ENCODE data around the gene WIPI1.

The WIPI1 gene

GRCh38 chr17:68394608-68395331 lies 62.5 kb downstream of the WIPI1 start:
- in situ Hi-C loops (cut with HindIII; ENCODE audit: low sequenced_read_pairs): no loop called here
- H3K4me3 ChIP-seq (ENCODE audit: low read depth, low read length): no peak overlapping the region
- TF ChIP-seq, protein P1, sequence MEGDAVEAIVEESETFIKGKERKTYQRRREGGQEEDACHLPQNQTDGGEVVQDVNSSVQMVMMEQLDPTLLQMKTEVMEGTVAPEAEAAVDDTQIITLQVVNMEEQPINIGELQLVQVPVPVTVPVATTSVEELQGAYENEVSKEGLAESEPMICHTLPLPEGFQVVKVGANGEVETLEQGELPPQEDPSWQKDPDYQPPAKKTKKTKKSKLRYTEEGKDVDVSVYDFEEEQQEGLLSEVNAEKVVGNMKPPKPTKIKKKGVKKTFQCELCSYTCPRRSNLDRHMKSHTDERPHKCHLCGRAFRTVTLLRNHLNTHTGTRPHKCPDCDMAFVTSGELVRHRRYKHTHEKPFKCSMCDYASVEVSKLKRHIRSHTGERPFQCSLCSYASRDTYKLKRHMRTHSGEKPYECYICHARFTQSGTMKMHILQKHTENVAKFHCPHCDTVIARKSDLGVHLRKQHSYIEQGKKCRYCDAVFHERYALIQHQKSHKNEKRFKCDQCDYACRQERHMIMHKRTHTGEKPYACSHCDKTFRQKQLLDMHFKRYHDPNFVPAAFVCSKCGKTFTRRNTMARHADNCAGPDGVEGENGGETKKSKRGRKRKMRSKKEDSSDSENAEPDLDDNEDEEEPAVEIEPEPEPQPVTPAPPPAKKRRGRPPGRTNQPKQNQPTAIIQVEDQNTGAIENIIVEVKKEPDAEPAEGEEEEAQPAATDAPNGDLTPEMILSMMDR (IDR thresholded peaks at IDR 0.05; ENCODE audit: low read depth, low read length): no peak
- no peak for DNase-seq (ENCODE audit: low read depth, low spot score)

- in situ Hi-C loops (cut with HindIII; ENCODE audit: low sequenced_read_pairs): no loop called here
- DNase-seq (ENCODE audit: low read depth, low spot score): no peak
- H3K4me3 ChIP-seq (ENCODE audit: low read depth, low read length): no peak overlapping the region
- TF ChIP-seq, protein P1 (IDR thresholded peaks at IDR 0.05; ENCODE audit: low read depth, low read length): no peak
Observed at GRCh38 chr17:68391561-68392268, 65.6 kb downstream of the WIPI1 start.

DNA sequence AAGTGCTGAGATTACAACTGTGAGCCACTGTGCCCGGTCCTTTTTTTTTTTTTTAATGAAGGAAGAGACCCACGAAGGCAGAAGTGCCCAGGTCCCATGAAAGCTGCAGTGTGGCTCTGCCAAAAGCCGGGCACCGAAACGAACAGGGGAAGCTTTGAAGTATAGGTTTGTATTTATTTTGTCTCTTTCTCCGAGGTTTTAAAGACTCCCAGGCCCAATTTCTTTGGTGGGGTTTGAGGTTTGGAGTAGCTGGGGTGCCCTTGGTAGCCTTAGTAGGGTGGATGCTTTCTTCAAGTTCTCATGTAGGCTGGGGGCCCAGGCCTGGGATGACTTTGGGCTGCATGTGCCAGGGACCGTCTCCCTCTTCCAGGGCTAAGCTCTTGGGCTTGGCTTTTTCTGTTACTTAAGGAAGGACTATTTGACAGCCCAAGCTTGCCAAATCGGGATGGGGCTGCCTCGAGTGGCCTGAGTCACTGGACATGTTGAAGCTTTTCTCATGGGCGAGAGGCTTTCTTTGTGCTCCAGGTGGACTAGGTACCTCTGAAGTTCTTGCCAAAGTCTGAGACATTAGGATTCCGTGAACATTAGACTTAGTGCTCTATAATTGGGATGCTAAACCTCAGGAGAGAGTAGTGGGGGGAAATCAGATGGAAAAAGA lies 66.3 kb downstream of the WIPI1 start:
- no peak overlapping the region for H3K4me3 ChIP-seq (ENCODE audit: low read depth, low read length)
- no peak for DNase-seq (ENCODE audit: low read depth, low spot score)
- TF ChIP-seq, protein P1 (IDR thresholded peaks at IDR 0.05; ENCODE audit: low read depth, low read length): no peak
- in situ Hi-C loops (cut with HindIII; ENCODE audit: low sequenced_read_pairs): no loop called here

DNA sequence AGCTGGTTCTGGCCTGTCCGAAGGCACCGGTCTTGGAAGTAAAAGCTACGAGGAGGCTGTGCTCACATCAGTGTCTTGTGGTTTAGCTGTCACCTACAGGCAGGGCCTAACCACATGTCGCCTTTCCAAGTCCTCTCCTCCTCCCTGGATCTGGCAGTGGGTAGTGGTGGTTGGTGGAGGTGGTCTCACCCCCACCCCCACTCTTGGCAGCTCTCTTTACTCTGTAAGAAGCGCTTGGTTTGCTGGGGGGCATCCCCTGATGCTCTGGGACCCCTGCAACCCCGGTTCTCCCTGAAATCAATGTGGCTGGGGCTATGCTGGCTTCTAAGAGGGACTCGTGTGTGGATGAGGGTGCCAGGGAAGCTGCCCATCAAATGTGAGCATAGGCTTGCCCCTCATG lies 68.3 kb downstream of the WIPI1 start:
- TF ChIP-seq, protein P1 (IDR thresholded peaks at IDR 0.05; ENCODE audit: low read depth, low read length): no peak
- in situ Hi-C loops (cut with HindIII; ENCODE audit: low sequenced_read_pairs): no loop called here
- DNase-seq (ENCODE audit: low read depth, low spot score): no peak
- H3K4me3 ChIP-seq (ENCODE audit: low read depth, low read length): no peak overlapping the region

DNA sequence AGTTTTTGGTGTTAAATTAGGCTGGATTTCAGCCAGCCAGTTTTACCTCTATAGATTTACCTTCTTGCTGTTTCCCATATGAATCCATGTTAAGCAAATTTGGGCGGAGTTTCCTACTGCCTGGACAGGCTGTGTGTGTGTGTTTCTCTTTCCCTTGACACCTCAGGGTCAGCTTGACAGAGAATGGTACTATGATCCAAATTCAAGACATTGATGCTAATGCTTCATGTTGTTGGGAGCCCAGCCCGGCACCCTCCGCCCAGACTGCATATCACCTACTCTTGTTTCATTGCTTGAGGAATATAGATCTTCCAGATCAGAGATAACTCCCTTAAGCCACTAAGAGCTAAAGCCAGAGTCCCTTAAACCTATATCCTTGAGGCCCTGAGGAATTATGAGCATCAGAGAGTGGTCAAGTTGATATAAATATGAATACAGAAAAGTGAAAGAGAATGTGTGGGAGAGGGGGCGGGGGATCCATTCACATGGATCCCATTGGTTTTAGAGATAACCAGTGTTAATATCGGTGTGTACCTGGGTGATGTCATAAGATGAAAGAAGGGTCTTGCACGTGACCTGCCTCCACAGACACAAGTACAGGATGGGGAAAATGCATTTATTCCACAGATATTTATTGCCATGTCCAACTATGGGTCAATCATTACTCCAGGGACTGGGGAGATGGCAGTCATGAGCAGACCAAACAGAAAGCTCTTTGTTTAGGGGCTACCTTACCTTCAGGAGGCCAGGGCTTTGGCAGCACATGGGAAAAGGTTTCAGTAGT lies 69.7 kb downstream of the WIPI1 start:
- TF ChIP-seq, protein P1 (IDR thresholded peaks at IDR 0.05; ENCODE audit: low read depth, low read length): no peak
- H3K4me3 ChIP-seq (ENCODE audit: low read depth, low read length): no peak overlapping the region
- DNase-seq (ENCODE audit: low read depth, low spot score): no peak
- in situ Hi-C loops (cut with HindIII; ENCODE audit: low sequenced_read_pairs): no loop called here

All from astrocyte of the spinal cord (primary cell).